NCI-H1105 treated with DMSO at 0.1 percent for 48 hours (cell line): ENCODE results near the gene MBOAT7.
A peak's percentile ranks its signal among the peaks of the same experiment; 100 is the strongest.

Experiments used
- DNase-seq: peaks from one replicate; lab custom pipeline; 2025; lab: John Stamatoyannopoulos, UW

MBOAT7 gene

DNA sequence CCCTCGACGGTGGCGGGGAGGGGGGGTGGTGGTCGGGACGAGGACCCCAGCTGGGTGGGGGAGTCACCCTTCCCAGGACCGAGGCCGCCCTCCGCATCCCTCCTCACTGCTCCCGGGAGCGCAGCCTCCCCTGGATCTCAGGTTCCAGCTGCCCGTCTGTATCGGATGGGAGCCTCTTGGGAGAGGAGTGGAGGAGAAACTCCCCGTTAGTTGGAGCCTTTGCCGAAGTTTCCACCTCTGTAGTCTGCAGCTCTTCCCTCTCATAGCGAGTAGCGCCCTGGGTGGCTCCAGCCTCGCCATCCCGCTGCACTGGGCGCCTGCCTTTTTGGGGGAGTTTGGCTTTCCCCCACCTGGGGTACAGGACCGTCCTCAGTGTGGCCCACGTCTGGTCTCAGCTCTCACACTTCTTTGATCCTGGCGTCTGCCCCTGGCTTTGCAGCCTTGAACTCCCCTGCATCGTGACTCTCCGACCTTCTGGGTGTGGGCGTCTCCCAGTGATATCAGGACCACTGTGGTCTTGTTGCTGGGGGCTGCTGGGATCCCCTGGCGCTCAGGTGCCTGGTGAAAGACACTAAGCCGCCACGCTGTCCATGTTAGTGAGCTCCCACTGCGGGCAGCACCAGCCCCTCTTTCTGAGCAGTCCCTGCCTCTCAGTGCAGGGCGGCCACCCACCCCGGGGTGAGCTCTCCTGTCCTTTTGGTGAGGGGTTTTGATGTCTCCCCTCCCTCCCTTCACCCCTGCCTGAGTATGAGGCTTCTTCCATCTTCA, 50.7 kb downstream of the MBOAT7 start:
- no peak for DNase-seq

DNA sequence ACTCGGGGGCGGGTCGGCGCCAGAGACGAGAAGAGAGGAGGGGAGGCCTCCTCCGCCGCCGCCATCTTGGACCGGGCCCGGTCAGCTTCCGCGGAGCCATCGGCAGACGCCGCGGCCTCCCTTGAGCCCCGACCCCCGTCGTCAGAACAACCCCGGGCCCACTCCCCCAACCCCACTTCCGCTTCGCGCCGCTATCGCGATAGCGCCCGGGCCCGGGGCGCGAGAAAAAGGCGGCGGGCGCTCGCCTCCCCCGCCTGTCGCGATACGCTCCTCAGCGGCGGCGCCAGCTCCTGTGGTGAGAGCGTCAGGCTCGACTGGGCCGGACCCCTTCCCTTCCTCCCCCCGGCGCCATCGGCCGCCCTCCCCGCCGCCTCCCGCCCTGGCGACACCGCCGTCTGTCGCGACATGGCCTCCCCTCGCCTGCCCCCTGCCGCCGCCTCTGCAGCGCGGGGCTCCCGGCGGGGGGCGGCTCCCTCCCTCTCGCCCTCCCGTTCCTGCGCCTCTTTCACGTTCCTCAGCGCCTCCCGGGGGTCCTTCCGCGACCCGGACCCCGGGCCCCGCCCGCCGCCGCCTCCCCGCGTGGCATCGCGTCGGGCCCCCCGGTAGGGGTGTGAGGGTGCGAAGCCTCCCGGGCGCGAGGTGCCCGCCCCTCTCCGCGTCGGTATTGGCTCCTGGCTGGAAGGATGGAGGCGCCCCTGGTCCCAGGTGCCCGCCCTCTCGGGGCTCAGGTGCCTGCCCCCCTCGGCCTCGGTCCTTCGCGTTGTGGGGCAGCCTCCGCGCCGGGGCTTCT, 51.5 kb downstream of the MBOAT7 start, which contains the start of gene CNOT3:
TSS of gene CNOT3 (plus strand) at position 64 of the 790 bp plus-strand sequence. CDS start 5,217 bp downstream, outside the sequence.
- no peak for DNase-seq

DNA sequence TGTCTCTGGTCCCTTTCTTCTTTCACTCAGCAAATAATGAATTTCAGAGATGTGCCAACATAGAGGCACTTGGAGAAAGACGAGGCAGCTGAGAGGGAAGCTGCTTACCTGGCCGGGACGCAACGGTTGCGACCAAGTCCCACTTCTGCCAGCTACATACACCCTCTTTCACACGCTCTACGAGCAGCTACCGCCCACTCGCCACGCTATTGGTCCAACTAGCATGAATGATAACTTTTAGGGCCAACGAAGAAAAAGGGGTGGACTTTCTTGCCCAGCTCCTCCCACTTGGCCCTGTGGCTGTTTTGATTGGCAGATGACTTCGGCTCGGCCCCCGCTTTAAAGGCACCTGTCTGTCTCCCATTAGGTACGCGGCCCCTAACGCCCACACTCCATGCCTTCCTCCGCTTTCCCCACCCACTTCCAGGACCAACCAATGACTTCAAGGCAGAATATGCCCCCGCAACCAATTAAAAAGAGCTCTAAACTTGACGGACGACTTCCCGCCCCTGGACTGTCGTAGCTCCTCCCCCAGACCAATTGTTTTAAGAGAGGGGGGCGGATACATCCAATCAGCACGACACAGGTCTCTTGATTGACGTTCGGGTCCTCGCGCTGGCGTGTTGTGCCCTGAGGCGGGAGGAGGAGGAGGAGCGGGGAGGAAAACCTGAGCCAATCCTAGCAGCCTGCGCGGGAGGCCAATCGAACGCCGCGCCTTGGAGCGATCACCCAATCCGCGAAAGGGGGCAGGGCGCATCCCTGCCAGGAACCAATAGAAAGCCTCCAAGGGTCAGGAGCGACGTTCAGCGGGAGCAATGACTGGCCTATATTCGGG, 52.3 kb downstream of the MBOAT7 start:
- DNase-seq: peak; percentile 100

DNA sequence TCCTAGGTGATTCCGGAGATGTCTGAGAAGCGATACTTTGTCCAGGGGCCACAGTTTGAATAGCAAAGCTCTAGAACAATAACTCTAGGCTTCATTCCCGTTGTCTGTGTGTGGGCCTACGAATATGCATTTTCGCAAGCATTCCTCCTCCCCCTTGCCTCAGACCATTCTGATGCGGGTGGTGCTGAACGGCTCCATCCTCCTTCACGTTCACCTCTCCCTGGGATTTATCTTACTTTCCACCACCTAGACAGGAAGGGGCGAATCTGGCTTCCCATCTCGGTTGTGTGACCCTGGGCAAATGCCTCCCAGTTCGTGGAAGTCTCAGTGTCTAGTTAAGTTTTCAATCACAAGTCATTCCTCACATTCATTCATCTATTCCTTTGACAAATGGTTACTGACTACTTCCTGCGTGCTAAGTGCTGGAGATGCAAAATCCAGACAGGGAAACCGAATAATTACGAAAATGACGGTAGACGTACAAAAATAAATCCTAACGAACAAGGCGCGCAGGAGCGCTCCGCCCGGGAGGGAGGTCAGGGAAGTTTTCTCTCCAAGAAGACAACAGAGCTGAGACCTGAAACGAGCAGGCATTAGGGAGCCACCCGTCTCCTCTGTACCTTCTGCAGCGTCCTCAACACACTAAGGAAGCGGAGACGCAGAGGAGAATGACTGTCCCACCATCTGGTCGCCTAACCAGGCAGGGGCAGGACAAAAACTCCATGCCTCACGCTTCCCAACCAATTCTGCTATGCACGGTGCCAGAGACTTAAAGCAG, 53.1 kb downstream of the MBOAT7 start:
- DNase-seq: no peak

DNA sequence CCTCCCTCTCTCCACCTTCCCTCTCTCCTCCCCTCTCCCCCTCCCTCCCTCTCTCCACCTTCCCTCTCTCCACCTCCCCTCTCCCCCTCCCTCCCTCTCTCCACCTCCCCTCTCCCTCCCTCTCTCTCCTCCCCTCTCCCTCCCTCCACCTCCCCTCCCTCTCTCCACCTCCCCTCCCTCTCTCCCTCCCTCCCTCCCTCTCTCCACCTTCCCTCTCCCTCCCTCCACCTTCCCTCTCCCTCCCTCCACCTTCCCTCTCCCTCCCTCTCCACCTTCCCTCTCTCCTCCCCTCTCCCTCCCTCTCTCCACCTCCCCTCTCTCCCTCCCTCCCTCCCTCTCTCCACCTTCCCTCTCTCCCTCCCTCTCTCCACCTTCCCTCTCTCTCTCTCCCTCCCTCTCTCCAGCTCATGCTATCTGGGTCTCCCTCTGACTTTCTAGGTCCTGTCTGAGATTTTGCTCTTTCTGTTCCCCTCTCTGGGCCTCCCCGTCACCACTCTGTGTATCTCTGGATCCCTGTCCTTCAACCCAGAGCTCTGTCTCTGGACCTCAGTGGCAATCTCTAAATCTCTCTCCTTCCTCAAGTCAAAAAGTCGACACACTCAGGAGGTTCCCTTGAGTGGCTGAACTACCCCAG, 55.3 kb downstream of the MBOAT7 start:
- DNase-seq: no peak

DNA sequence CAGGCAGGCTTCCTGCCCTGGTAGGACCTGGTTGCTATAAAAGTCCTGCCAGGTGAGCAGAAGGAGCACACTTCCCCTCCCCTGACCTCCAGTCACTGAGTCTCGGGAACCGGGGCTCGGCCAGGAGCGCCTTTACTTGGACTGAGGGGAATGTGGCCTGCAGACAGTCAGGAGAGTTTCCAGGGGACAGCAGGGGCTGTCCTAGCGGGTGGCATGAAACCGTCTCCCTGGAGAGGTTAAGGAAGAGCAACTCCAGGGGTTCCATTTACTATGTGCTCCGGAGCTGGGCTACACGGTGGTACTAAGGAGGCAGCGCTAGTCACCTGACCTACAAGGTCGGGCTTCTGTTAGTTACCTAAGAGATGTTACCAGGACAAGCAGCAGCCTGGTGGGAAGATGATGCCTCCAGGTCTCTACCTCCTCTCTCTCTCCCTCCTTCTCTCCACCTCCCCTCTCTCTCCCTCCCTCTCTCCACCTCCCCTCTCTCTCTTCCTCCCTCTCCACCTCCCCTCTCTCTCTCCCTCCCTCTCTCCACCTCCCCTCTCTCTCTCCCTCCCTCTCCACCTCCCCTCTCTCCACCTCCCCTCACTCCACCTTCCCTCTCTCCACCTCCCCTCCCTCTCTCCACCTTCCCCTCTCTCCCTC, 55.9 kb downstream of the MBOAT7 start:
- DNase-seq: peak; percentile 51

DNA sequence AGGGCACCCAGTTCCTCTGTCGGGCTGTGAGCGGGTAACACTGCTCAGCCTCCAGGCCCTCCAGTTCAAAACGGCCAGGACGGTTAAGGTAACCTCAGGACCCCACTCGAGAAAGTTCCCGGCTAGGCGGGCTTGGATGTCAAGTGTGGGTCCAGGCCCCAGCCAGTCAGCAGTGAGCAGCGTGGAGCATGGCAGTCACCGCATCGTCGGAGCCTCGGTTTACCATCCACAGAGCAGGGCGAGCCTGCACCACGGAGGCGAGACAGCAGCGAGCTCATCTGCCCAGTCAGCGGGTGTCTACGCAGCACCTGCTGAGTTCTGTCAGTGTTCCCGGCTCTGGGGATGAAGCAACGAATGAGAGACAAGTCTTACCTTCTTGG, 59.8 kb downstream of the MBOAT7 start:
- DNase-seq: no peak

DNA sequence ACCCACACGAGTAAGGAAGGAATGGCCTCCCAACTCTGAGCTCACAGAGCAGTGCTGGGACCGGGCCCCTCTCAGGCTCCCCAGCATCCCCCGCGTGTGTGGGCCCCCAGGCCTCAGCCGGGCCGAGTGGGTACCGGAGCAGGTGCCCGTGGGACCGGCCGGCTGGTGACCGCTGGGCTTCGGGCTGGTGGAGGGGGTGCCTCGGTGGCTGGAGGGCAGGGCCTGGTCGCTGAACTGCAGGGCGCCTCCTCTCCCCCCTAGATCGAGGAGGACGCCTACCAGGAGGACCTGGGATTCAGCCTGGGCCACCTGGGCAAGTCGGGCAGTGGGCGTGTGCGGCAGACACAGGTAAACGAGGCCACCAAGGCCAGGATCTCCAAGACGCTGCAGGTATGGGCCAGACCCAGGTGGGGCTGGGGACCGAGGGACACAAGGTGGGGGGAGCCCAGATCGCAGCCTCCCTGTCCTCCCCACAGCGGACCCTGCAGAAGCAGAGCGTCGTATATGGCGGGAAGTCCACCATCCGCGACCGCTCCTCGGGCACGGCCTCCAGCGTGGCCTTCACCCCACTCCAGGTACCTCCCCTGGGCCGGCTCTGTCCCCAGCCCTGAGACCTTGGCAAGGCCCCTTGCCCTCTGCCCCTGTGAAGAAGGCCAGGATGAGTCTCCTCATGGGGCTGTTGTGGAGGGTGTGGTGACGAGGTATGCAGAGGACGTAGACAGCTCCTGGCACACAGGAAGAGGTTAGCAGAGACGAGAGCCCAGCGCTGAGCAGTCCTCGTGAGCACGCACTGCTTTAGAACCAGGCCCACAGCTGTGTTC, 60.4 kb downstream of the MBOAT7 start:
- DNase-seq: no peak

DNA sequence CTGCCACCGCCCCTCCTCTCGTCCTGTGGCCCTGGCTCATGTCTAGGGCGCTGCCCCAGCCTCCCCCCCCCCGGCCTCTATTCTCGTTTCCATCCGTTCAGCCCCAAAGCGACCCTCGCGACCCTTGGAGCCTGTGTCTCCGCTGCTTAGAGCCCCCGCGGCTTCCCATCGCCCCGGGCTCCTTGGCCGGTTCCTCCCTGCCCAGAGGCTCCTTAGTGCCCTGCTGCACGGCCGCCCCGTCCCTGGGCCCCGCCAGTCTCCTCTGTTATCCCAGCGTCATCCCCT, 61.0 kb downstream of the MBOAT7 start:
- DNase-seq: no peak

DNA sequence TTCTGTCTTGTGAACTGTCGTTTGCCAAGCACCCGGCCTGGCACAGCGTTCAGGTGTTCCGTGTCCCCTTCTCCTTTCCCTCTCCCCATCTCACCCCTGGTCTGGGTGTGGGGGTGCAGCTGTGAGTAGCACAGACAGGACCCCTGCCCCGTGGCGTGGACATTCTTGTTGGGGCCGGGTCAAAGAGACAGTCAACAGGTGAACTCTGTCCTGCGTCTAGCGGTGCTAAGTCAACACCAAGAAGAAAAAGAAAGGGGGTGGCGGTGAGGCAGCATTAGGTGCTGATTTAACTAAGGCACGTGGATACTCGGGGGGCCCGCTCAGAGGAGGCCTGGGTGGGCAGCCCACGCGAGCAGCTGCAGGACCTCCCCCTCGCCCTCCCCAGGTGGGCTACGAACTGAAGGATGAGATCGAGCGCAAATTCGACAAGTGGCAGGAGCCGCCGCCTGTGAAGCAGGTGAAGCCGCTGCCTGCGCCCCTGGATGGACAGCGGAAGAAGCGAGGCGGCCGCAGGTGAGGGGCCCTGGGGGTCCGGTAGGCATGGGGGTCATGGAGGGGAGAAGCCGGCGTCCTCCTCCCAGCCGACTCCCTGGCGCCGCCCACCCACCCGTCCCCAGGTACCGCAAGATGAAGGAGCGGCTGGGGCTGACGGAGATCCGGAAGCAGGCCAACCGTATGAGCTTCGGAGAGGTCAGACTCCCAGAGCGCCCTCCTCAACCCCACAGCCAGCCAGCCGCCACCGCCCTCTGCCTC, 61.5 kb downstream of the MBOAT7 start:
- DNase-seq: no peak

DNA sequence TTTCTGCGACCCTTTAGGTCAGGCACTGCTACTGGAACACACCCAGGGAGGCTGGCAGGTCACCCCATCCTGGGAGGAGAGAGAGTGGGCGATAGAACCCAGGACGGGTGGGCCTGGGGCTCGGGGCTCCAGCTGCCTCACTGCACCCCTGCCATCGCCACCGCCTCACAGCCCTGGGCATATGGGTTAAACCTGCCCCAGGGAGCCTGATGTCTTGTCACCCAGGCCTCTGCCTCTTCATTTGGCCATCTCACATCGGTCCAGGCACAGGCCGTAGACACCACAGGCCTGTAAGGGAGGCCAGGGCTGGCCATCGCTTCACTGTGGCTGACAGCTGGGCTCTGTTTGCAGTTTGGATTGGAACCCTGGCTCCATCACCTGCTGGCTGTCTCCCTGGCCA, 63.7 kb downstream of the MBOAT7 start:
- no peak for DNase-seq

DNA sequence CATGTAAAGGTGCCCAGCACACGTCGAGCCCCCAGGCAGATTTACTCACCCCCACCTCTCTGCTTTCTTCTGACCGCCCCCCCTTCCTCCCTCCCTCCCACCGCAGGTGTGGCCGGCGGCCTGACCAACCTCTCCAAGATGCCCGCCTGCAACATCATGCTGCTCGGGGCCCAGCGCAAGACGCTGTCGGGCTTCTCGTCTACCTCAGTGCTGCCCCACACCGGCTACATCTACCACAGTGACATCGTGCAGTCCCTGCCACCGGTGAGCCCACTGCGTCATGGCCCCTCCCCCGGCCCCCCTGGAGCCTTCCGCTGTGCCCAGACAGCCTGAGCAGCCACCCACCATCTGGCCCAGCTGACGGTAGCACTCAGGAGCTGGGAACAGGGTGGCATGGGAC, 65.0 kb downstream of the MBOAT7 start:
- DNase-seq: no peak

DNA sequence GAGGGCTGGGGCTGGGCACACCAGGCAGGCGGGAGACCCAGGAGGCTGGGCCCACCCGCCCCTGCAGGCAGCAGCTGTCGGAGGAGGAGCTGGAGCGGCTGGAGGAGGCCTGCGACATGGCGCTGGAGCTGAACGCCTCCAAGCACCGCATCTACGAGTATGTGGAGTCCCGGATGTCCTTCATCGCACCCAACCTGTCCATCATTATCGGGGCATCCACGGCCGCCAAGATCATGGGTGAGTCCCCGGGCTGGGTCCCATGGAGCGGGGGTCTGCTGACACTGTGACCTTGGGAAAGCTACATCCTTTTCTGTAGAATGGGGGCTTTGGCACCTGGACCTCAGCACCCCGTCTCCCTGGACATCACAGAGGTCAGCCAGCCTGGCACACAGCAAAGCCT, 65.7 kb downstream of the MBOAT7 start:
- DNase-seq: no peak
